Esophagus (tissue), 2 donors: Measurements from ENCODE around the gene THOC6. TPM values are rescaled to one million over a fixed set of nuclear protein-coding genes. Genes with fewer than 3 reads are reported as not detected.
"Not testable (repeated sequence)": the region's sequence is repeated elsewhere in the genome, so short reads cannot be mapped to it uniquely, and the experiment has no call there.

Experiments used
- H3K27ac ChIP-seq, 2 donors: one replicate each; pipeline ENCODE4 v1.5.1; 2013; ENCODE audit warnings: low read depth in 2 of 2, mild to moderate bottlenecking in 2 of 2, inconsistent platforms in 1 of 2, low read length in 1 of 2, moderate library complexity in 1 of 2
- H3K27me3 ChIP-seq, 2 donors: one replicate each; pipeline ENCODE4 v1.6.1; 2013; ENCODE audit warnings: low read length in 2 of 2, control low read depth in 1 of 2, mild to moderate bottlenecking in 1 of 2; ENCODE audit not compliant: insufficient read depth in 2 of 2, control insufficient read depth in 1 of 2
- H3K36me3 ChIP-seq, 2 donors: one replicate each; pipeline ENCODE4 v1.6.1; 2013; ENCODE audit warnings: low read length in 1 of 2; ENCODE audit not compliant: control insufficient read depth in 2 of 2, insufficient read depth in 2 of 2
- H3K4me1 ChIP-seq, 2 donors: one replicate each; pipeline ENCODE4 v1.6.1; 2013; ENCODE audit warnings: low read length in 1 of 2; ENCODE audit not compliant: control insufficient read depth in 2 of 2, insufficient read depth in 2 of 2
- H3K4me3 ChIP-seq, 2 donors: one replicate each; pipeline ENCODE4 v1.5.1; 2013; ENCODE audit warnings: low read length in 2 of 2, mild to moderate bottlenecking in 2 of 2, low read depth in 1 of 2, moderate library complexity in 1 of 2
- H3K9me3 ChIP-seq, 2 donors: one replicate each; pipeline ENCODE4 v1.6.1; 2013; ENCODE audit warnings: mild to moderate bottlenecking in 2 of 2, low read depth in 1 of 2, low read length in 1 of 2, moderate library complexity in 1 of 2; ENCODE audit not compliant: control insufficient read depth in 2 of 2, insufficient read depth in 1 of 2
- WGBS, 2 donors: extraction: QIAGEN DNeasy Blood & Tissue Kit; methylation state at CpG; one replicate each; pipeline ENCODE4 v1.1.7; 2013; 5-methylcytosine and 5-hydroxymethylcytosine counted together
- polyA plus RNA-seq, 2 donors: library from polyadenylated mRNA; stranded (reverse); fragments of 200-250 nt; gene quantifications; one replicate each; pipeline ENCODE4 v1.2.3, GENCODE V29; 2013
- donor health status: healthy with polysubstance abuse.
- donor health status: Bipolar disorder and iron deficiency.

The THOC6 gene
- polyA plus RNA-seq, 2 donors = 24.3 to 37.2 TPM

DNA sequence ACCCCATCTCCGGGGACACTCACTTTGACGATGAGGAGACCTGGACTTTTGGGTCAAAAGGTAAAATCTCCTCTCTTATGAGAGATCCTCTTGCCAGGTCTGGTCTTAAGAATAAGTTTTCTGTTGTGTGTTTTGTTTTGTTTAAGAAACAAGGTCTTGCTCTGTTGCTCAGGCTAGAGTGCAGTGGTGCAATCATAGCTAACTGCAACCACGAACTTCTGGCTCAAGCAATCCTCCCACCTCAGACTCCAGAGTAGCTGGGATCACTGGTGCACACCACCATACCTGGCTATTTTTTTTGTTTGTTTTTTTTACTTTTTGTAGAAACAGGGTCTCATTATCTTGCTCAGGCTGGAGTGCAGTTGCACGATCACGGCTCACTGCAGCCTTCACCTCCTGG lies 26.7 kb downstream of the THOC6 start:
- peaks cover 0 to 5% of the 10 kb centered on the region in 2 donors for H3K36me3 ChIP-seq
- peaks cover 0 to 13% of the 10 kb centered on the region in 2 donors for H3K27me3 ChIP-seq
- 74 to 86% methylated on average over 5 of the region's 5 CpGs for WGBS, 2 donors
- H3K4me1 ChIP-seq = peaks cover 4 to 7% of the 10 kb centered on the region in 2 donors
- H3K27ac ChIP-seq = no peak overlapping the region
- no peaks in the 10 kb centered on the region for H3K9me3 ChIP-seq
- H3K4me3 ChIP-seq = no peak overlapping the region

GRCh38 chr16:3051009-3051408 lies 27.2 kb downstream of the THOC6 start:
- Histone ChIP-seq H3K36me3 (peaks cover 0 to 5% of the 10 kb centered on the region in 2 donors), H3K4me1 (peaks cover 2 to 4% of the 10 kb centered on the region in 2 donors), H3K4me3 (no peak overlapping the region), H3K9me3 (no peaks in the 10 kb centered on the region), H3K27ac (no peak overlapping the region), H3K27me3 (peaks cover 0 to 9% of the 10 kb centered on the region in 2 donors)
- WGBS, 2 donors = 37 to 42% methylated on average over 4 of the region's 4 CpGs

- H3K36me3 ChIP-seq = peaks cover 0 to 5% of the 10 kb centered on the region in 2 donors
- H3K4me1 ChIP-seq = peaks cover 2 to 4% of the 10 kb centered on the region in 2 donors
- peaks cover 0 to 9% of the 10 kb centered on the region in 2 donors for H3K27me3 ChIP-seq
- H3K27ac ChIP-seq = no peak overlapping the region
- no peaks in the 10 kb centered on the region for H3K9me3 ChIP-seq
- H3K4me3 ChIP-seq = no peak overlapping the region
- WGBS, 2 donors = 57 to 73% methylated on average over 9 of the region's 9 CpGs
These were observed 27.7 kb downstream of the THOC6 start for GRCh38 chr16:3051494-3051893.

GRCh38 chr16:3052571-3053329 lies 28.9 kb downstream of the THOC6 start:
- WGBS, 2 donors = 68% methylated on average over 10 to 11 of the region's 12 CpGs
- H3K36me3 ChIP-seq = not testable (repeated sequence)

GRCh38 chr16:3053330-3053710 lies 29.5 kb downstream of the THOC6 start:
- 85 to 86% methylated on average over 11 to 13 of the region's 13 CpGs for WGBS, 2 donors
- not testable (repeated sequence) for H3K36me3 ChIP-seq, H3K9me3 ChIP-seq, H3K27ac ChIP-seq, H3K27me3 ChIP-seq, H3K4me1 ChIP-seq, H3K4me3 ChIP-seq

More at GRCh38 chr16:3052571-3053329, 28.9 kb downstream of the THOC6 start:
- not testable (repeated sequence) for H3K27me3 ChIP-seq, H3K4me1 ChIP-seq, H3K27ac ChIP-seq, H3K9me3 ChIP-seq, H3K4me3 ChIP-seq

DNA sequence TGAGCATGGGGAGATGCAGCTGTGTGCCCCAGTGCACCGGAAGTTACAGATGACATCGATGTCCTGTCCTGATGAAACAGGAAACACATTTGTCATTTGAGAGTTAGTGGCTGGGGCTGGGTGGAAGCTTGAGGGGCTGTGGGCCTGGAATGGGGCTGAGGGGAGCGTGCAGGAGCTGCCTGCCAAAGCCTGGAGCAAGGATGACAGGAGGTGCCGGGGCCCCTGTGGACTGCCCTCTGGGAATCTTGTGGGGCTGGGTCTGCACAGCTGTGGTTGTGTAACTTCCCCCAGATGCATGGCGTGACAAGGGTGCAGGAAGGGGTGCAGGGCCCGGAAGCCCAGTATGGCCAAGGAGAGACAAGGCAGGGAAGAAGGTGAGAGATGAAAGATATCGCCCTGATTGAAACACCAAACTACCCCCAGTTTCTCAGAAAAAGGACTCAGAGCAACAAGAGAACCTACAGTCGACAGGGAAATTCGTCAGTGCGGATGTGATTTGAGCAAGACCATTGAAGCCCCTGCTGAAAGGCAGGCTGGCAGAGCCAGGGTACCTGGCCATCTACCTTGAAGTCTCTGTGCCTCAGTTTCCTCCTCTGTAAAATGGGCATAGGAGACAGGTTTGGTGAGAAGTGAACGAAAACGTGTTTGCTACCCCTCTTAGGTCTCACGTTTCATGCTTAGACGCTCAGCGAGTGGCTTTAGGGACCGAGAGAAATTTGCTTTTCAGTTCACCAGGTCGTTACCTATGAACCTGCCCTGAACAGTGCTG lies 31.3 kb downstream of the THOC6 start:
- Histone ChIP-seq H3K9me3 (no peaks in the 10 kb centered on the region), H3K27ac (no peak overlapping the region), H3K4me1 (peaks cover 6 to 13% of the 10 kb centered on the region in 2 donors), H3K27me3 (no peaks in the 10 kb centered on the region), H3K4me3 (no peak overlapping the region), H3K36me3 (peaks cover 0 to 5% of the 10 kb centered on the region in 2 donors)
- 75 to 76% methylated on average over 17 of the region's 17 CpGs for WGBS, 2 donors

DNA sequence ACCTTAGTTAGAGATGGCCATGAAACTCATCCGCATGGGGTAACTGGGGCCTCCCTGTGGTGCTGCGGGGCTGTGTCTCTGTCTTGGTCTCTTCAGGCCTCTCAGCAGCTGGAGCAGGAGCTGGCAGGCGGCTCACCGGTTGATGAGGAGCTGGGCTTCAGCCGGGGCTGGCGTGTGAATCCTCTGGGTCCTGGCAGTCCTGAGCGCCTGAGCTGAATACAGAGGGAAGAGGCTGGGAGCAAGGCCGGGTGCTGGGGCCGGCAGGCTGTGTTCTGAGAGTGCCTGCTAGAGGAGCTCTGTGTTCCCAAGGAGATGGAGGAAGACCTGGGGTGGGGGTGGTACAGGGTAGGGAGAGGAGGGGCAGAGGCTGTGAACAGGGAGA lies 31.9 kb downstream of the THOC6 start:
- H3K4me3 ChIP-seq, H3K27me3 ChIP-seq, H3K36me3 ChIP-seq, H3K9me3 ChIP-seq, H3K27ac ChIP-seq: not testable (repeated sequence)
- H3K4me1 ChIP-seq = peaks cover 6 to 13% of the 10 kb centered on the region in 2 donors
- WGBS, 2 donors = 69 to 71% methylated on average over 9 of the region's 9 CpGs

- no peaks in the 10 kb centered on the region for H3K9me3 ChIP-seq
- peaks cover 6 to 13% of the 10 kb centered on the region in 2 donors for H3K4me1 ChIP-seq
- H3K36me3 ChIP-seq = peaks cover 0 to 5% of the 10 kb centered on the region in 2 donors
- no peak overlapping the region for H3K27ac ChIP-seq
- WGBS, 2 donors = 83 to 85% methylated on average over 19 of the region's 19 CpGs
- H3K4me3 ChIP-seq = no peak overlapping the region
- H3K27me3 ChIP-seq = no peaks in the 10 kb centered on the region
These were observed 32.7 kb downstream of the THOC6 start for GRCh38 chr16:3056336-3057180.
